GM12874 (cell line): ENCODE results near the gene GRIP2.

Experiments used
- CTCF ChIP-seq: IDR thresholded peaks from 2 replicates; pipeline ENCODE4 v1.5.1; 2011; ENCODE audit warnings: low read depth, mild to moderate bottlenecking, control low read depth, low read length, moderate library complexity; ENCODE audit not compliant: insufficient read depth

The GRIP2 gene

GRCh38 chr3:14552041-14552648 is 12.0 kb upstream of the GRIP2 start:
- TF ChIP-seq CTCF = no peak

- no peak for TF ChIP-seq CTCF
These were observed 10.8 kb upstream of the GRIP2 start for GRCh38 chr3:14550651-14551611.

GRCh38 chr3:14550181-14550580 is 10.0 kb upstream of the GRIP2 start:
- TF ChIP-seq CTCF = no peak

GRCh38 chr3:14549256-14549919 is 9.2 kb upstream of the GRIP2 start:
- TF ChIP-seq CTCF = peak; percentile 33; the same call in 1 of the 2 replicates

GRCh38 chr3:14548321-14548729 is 8.2 kb upstream of the GRIP2 start:
- peak; percentile 60; the same call in 1 of the 2 replicates for TF ChIP-seq CTCF

GRCh38 chr3:14547693-14548092 is 7.6 kb upstream of the GRIP2 start:
- TF ChIP-seq CTCF = no peak

GRCh38 chr3:14546041-14546440 is 5.9 kb upstream of the GRIP2 start:
- no peak for TF ChIP-seq CTCF
